GM19468 (cell line): ENCODE measurements around the gene NBDY.
"Not testable (repeated sequence)": the region's sequence is repeated elsewhere in the genome, so short reads cannot be mapped to it uniquely, and the experiment has no call there.

Experiments
- ATAC-seq: cut with Tn5 transposase; IDR thresholded peaks from one replicate; pipeline ENCODE4 v1.9.1; 2021; ENCODE audit warnings: mild to moderate bottlenecking, moderate library complexity, moderate number of reproducible peaks; ENCODE audit not compliant: unreplicated experiment; ENCODE audit errors: extremely low read depth

The NBDY gene

GRCh38 chrX:56763556-56764152 lies 34.6 kb downstream of the NBDY start:
- no peak for ATAC-seq

DNA sequence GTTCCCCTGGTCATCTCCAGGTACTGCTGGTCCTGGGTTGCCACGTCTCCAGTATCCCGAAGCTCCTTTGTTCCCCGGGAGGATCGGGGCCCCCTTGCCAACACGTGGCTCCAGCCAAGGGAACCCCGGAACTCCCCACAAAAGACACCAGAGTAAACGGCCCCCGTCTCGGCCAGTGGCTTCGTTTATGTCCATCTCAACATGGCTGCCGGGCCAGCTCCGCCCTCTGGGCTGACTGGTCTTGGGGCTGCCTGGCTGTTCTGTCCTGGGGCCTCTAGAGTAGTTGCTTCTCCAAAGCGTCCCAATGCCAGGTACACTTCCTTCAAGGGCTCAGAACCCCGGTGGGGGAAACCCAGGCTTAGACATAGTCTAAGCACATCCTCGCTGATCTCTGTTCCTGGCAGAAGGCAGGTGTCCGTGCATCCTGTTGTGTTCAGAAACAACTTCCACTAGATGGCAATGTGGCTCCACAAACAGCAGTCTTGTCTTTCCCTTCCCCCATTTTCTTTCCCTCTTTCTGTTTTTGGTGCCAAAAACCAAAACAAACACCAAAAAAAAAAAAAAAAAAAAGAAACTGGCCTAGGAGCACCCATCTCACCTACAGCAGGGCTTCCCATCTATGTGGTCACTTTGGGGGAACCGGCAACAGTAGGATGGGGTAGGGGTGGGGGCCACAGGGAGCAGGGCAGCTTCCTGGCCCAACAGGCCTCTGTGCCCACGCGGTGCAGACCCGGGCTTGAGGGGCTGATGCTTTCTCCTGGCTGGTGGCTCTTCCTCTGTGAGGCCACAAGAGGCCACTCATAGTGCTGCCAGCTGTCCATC lies 35.3 kb downstream of the NBDY start:
- peak; percentile 18 for ATAC-seq

DNA sequence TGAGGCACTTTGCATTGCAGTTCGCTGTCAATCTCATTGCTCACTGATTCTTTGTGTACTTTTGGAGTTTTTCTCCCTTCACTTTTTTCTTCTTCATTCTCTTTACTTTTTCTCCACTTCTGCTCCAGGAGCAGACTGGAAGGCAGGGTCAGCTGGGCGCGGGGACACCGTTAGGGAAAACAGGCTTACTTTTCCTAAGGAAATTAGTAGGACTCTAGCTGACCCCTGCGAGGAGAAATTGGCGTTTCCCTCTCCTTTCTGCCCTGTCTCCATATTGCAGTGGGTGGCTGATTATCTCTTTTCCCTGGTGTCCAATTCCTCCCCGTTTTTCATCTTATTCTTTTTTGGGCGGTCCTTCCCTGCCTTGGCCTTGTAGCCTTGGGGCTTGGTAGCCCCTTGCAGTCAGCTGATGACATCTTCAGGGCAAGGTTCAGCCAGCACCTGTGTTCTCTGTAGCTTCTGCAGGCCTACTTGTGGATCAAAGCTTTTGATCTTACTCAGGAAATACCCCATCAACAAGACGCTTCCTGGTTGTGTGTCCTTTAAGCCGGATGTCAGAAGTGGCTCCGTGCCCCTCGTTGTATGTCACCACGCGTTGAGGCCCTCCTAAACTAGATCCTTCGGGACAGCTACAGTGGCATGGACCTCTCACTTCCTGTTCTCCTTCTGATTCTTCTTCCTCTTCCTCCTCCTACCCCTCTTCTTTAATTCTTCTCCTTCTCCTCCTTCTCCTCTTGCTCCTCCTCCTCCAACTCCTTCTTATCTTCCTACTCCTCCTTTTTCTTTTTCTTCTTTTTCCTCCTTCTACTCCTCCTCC lies 36.1 kb downstream of the NBDY start:
- ATAC-seq, result no peak

DNA sequence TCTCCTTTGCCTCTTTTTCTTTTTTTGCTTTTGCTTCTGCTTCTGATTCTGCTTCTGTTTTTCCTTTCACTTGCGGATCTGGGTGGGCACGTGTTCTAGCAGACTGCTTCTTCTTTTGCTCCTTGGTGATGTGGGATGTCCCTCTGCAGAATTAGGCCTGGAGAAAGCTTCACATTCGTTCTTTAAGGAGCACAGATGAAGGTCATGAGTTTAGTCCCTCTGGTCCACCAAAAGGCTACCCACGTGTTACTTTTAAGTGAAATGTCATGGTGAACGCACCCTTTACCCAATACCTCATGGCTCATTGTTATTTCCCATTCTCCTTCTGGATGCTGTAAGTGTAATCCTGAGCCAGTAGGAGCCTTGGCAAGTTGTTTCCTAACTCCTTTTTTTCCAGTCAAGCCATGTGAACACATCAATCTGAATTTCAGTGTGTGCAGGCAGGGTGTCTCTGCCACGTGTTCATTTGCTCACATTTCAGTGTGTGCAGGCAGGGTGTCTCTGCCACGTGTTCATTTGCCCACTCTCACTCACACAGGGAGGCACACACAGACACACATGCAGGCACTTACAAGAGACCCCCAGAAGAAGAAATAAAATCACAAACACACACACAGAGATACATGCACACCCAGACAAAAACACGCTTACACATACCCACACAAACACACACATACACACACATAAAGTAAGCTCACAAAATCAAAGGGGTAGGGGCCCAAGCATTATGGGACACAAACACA lies 36.9 kb downstream of the NBDY start:
- ATAC-seq, result no peak

GRCh38 chrX:56766554-56767347 lies 37.7 kb downstream of the NBDY start:
- ATAC-seq, result no peak

- peak; percentile 26 for ATAC-seq
Observed at GRCh38 chrX:56767348-56768119, 38.5 kb downstream of the NBDY start.

DNA sequence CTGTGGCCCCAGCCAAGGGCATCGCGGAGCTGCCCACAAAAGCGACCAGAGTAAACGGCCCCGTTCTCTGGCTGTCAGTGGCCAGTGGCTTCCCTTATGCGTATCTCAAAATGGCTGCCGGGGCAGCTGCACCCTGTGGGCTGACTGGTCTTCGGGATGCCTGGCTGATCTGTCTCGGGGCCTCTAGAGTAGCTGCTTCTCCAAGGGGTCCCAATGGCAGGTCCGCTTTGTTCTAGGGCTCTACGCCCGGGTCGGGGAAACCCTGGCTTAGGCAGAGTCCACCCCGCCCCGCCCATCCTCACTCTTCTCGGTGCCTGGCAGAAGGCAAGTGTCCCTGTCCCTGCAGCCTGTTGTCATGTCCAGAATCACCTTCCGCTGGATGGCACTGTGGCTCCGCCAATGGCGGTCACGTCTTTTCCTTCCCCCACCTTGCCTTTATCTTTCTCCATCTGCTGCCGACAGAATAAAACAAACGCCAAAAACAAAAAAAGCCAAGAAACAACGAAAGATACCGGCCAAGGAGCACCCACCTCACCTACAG lies 39.1 kb downstream of the NBDY start:
- peak; percentile 7 for ATAC-seq

GRCh38 chrX:56772675-56773521 lies 43.9 kb downstream of the NBDY start:
- ATAC-seq, result peak; percentile 8

GRCh38 chrX:56773522-56774060 lies 44.5 kb downstream of the NBDY start:
- ATAC-seq, result peak; percentile 16

DNA sequence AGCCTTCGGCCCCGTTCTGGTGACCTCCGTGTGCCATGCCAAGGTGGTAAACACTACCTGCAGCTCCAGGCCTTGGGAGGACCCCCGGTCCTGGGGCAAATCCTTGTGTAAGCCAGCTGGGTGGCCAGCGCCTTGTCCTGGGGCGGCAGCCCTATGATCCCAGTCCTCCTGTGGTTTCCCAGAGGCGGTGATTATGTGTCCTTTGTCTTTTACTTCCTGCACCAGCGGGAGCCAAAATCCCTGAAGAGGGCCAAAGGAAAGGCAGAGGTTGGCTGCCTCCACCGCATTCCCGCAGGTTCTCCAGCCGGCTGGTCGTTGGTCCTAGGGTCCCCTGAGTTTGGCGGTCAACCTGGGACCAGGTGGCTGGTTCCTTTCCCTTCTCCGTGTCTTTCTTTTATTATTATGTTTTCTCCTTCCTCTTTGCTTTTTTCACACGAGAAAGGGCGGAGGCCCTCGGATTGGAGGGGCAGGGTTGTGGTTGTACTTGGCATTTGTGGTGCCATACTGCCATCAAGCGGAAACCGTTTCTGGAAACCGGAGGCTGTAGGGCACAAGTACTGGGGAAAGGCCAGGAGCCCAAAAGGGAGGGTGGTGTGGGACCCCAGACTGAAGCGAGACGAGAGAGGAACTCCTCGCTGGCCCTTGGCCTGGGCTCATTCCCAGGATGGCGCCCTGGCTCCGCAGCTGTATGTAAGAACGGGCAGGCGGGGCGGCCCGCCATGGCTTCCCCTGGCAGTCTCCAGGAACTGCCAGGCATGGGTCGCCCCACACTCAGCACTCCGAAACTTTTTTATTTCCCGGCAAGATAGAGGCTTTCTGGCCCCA lies 49.3 kb downstream of the NBDY start:
- ATAC-seq, result peak; percentile 35

DNA sequence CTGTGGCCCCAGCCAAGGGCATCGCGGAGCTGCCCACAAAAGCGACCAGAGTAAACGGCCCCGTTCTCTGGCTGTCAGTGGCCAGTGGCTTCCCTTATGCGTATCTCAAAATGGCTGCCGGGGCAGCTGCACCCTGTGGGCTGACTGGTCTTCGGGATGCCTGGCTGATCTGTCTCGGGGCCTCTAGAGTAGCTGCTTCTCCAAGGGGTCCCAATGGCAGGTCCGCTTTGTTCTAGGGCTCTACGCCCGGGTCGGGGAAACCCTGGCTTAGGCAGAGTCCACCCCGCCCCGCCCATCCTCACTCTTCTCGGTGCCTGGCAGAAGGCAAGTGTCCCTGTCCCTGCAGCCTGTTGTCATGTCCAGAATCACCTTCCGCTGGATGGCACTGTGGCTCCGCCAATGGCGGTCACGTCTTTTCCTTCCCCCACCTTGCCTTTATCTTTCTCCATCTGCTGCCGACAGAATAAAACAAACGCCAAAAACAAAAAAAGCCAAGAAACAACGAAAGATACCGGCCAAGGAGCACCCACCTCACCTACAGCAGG lies 50.0 kb downstream of the NBDY start:
- ATAC-seq, result peak; percentile 2

DNA sequence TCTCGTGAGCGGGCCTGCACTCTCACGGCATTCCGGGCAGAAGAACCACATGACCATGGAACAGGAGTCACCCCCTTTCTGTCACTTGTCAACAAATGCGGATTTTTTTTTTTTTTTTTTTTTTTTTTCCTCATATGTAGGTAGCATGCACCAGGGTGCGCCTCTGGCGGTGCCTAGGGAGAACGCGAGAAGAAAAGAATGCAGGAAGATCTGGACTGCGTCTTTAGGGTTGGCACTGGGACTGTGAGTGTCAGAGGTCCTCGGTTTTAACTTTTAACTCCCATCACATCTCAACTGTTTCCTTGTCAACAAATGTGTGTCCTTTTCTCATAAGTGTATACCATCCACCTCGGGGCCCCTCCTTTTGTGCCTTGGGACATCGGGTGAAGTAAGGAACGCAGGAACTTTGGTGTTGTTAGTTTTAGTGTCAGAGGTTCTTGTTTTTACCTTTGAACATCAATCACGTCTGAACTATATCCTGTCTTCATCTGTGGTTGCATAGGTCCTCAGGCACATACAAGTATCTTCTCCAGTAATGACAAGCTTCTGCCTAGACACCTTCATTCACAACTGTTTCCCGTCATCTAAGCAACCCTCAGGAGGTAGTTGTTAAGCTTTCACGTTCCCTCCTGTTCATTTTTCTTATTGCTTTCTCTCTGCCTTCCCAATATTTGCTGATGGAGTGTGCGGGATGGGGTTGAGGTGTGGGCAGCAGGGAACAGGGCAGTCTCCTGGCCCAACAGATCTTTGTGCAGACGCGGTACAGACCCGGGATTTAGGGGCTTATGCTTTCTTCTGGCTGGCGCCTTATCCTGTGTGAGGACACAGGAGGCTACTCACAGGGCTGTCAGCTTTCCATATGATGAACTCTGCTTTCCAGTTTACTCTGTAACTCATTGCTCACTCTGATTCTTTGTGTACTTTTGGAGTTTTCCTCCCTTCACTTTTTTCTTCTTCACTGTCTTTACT lies 51.9 kb downstream of the NBDY start:
- ATAC-seq, result not testable (repeated sequence)

- ATAC-seq, result no peak
Observed at GRCh38 chrX:56782352-56782751, 53.3 kb downstream of the NBDY start.

DNA sequence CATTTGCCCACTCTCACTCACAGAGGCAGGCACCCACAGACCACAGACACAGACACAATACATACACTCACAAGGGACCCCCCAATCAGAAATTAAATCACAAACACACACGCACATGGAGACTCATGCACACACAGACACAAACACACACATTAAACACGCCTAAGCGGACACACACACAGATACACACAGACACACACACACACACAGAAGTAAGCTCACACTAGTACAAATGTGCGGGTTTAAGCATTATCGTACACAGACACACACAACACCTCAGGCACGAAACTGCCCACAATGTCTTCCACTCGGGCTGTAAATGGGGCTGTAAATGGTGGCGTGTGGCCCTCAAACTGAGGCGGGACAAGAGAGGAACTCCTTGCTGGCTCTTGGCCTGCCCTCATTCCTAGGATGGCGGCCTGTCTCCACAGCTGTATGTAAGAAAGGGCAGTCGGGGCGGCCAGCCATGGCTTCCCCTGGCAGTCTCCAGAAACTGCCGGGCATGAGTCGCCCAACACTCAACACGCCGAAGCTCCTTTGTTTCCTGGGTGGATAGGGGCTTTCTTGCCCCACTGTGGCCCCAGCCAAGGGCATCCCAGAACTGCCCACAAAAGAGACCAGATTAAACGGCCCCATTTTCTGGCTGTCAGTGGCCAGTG lies 53.9 kb downstream of the NBDY start:
- ATAC-seq, result no peak

- ATAC-seq, result no peak
Observed at GRCh38 chrX:56783450-56783831, 54.4 kb downstream of the NBDY start.
